ENCODE measurements around the gene ATP2C2.

ATP2C2 gene

GRCh38 chr16:84513123-84513522 lies 144.8 kb downstream of the ATP2C2 start:
- H3K9ac ChIP-seq (ENCODE audit: low read length): no peak overlapping the region
- H3K27ac ChIP-seq (ENCODE audit: low read length): no peak overlapping the region
- no peak overlapping the region for H2AFZ ChIP-seq (ENCODE audit: low read length)
- DNase-seq: no peak
- peaks cover 14% of the 10 kb centered on the region for H3K4me1 ChIP-seq (ENCODE audit: low read length)
- H3K4me3 ChIP-seq (ENCODE audit: low read length): no peak overlapping the region
- H3K9me2 ChIP-seq (replicated peaks; ENCODE audit: insufficient read depth, low read length): no peaks in the 10 kb centered on the region
- no peak overlapping the region for H3K4me2 ChIP-seq (ENCODE audit: low read depth, low read length)
- no peaks in the 10 kb centered on the region for H3K9me3 ChIP-seq (replicated peaks; ENCODE audit: insufficient read depth, low read length)
- TF ChIP-seq CTCF (IDR thresholded peaks at IDR 0.05; ENCODE audit: low read length): no peak
- TF ChIP-seq EZH2 (optimal IDR thresholded peaks at IDR 0.05; ENCODE audit: low read depth, low read length): no peak
- TF ChIP-seq EZH2phosphoT487 (IDR thresholded peaks at IDR 0.05; ENCODE audit: low read length): no peak
- H3K27me3 ChIP-seq (replicated peaks; ENCODE audit: insufficient read depth, low read length): no peaks in the 10 kb centered on the region
- H3F3A ChIP-seq (ENCODE audit: insufficient read depth, low read length): peaks cover 7% of the 10 kb centered on the region
- H3K36me3 ChIP-seq (replicated peaks; ENCODE audit: insufficient read depth, low read length): no peaks in the 10 kb centered on the region
- no peaks in the 10 kb centered on the region for H4K20me1 ChIP-seq (ENCODE audit: insufficient read depth, low read length)
- no peaks in the 10 kb centered on the region for H3K79me2 ChIP-seq (ENCODE audit: low read length)

GRCh38 chr16:84513666-84514065 lies 145.3 kb downstream of the ATP2C2 start:
- Histone ChIP-seq H2AFZ (ENCODE audit: low read length) (no peak overlapping the region), H3K9ac (ENCODE audit: low read length) (no peak overlapping the region), H3K4me1 (ENCODE audit: low read length) (peaks cover 14% of the 10 kb centered on the region), H3K27ac (ENCODE audit: low read length) (no peak overlapping the region), H3K4me2 (ENCODE audit: low read depth, low read length) (no peak overlapping the region), H3K79me2 (ENCODE audit: low read length) (no peaks in the 10 kb centered on the region), H3K4me3 (ENCODE audit: low read length) (no peak overlapping the region), H4K20me1 (ENCODE audit: insufficient read depth, low read length) (no peaks in the 10 kb centered on the region), H3K36me3 (replicated peaks; ENCODE audit: insufficient read depth, low read length) (no peaks in the 10 kb centered on the region), H3K9me3 (replicated peaks; ENCODE audit: insufficient read depth, low read length) (no peaks in the 10 kb centered on the region), H3K27me3 (replicated peaks; ENCODE audit: insufficient read depth, low read length) (no peaks in the 10 kb centered on the region), H3K9me2 (replicated peaks; ENCODE audit: insufficient read depth, low read length) (no peaks in the 10 kb centered on the region), H3F3A (ENCODE audit: insufficient read depth, low read length) (peaks cover 7% of the 10 kb centered on the region)
- TF ChIP-seq EZH2 (optimal IDR thresholded peaks at IDR 0.05; ENCODE audit: low read depth, low read length): no peak
- no peak for TF ChIP-seq EZH2phosphoT487 (IDR thresholded peaks at IDR 0.05; ENCODE audit: low read length)
- no peak for DNase-seq
